HCT116 (cell line): Measurements from ENCODE around the gene TTLL11. TPM values are rescaled to one million over a fixed set of nuclear protein-coding genes. Genes with fewer than 3 reads are reported as not detected.

Source experiments
- ATAC-seq: fragments of 200-7000 bp; cut with Tn5 transposase; 2 replicates; pipeline ENCODE4 v1.9.1; 2020; ENCODE audit warnings: mild to moderate bottlenecking, moderate library complexity
- BruUV-seq: library from RNA; stranded (reverse); fragments of 400-500 nt; replicated peaks from 2 replicates; lab custom pipeline; 2021; lab: Mats Ljungman, UMichigan
- CTCF ChIA-PET: fragments of 300-600 bp; sonication (Branson Sonifier 250); formaldehyde crosslinking; loops from one replicate; lab custom pipeline; 2021; ENCODE audit warnings: antibody characterized with exemption; lab: Charles Lee
- POLR2A ChIA-PET: fragments of 300-600, 350-600 bp; sonication (Branson Sonifier 250); formaldehyde crosslinking; loops from one replicate; lab custom pipeline; 2021; ENCODE audit warnings: antibody characterized with exemption; lab: Charles Lee
- RAD21 ChIA-PET, 2 experiments: fragments of 300-600 bp; sonication (Branson Sonifier 250); formaldehyde crosslinking; loops; one replicate each; lab custom pipeline; 2023; ENCODE audit warnings: low total read pairs in 2 of 2; ENCODE audit not compliant: uncharacterized antibody in 2 of 2, unreplicated experiment in 2 of 2, low non-redundant PET in 1 of 2; lab: Charles Lee
- DNase-seq: peaks from one replicate; pipeline ENCODE4 v3.0.0-alpha.2; 2010; ENCODE audit warnings: low read depth, low spot score
- H2AFZ ChIP-seq: fragments of 200-600 bp; shearing (Covaris generic), sonication (generic); 2 replicates; pipeline ENCODE4 v1.6.1; 2017; ENCODE audit warnings: low read depth, mixed run types, mixed read lengths, antibody characterized with exemption, low read length; ENCODE audit not compliant: poor library complexity, severe bottlenecking
- H3K27ac ChIP-seq: 2 replicates; pipeline ENCODE4 v1.5.1; 2012; ENCODE audit warnings: low read depth, low read length
- H3K27me3 ChIP-seq: fragments of 200-600 bp; sonication (generic); 2 replicates; pipeline ENCODE4 v1.6.1; 2016; ENCODE audit warnings: mixed run types, low read length, mixed read lengths; ENCODE audit not compliant: insufficient read depth
- H3K36me3 ChIP-seq, 2 experiments: fragments of 200-500 bp in 1 of 2; fragments of 200-600 bp in 1 of 2; sonication (Bioruptor generic) in 1 of 2; sonication (generic) in 1 of 2; 2 replicates each; pipeline versions ENCODE4 v1.5.1 to v1.6.1; 2014 to 2016; ENCODE audit warnings: low read length in 2 of 2, inconsistent platforms in 1 of 2, mixed read lengths in 1 of 2, mixed run types in 1 of 2; ENCODE audit not compliant: insufficient read depth in 2 of 2, control insufficient read depth in 1 of 2
- H3K4me1 ChIP-seq, 2 experiments: fragments of 200-600 bp in 1 of 2; sonication (generic) in 1 of 2; 2 replicates each; pipeline versions ENCODE4 v1.5.1 to v1.6.1; 2012 to 2017; ENCODE audit warnings: low read length in 2 of 2, inconsistent platforms in 1 of 2, mild to moderate bottlenecking in 1 of 2, mixed read lengths in 1 of 2, mixed run types in 1 of 2, moderate library complexity in 1 of 2; ENCODE audit not compliant: insufficient read depth in 2 of 2, control insufficient read depth in 1 of 2
- H3K4me2 ChIP-seq: fragments of 200-600 bp; sonication (generic); 2 replicates; pipeline ENCODE4 v1.6.1; 2017; ENCODE audit warnings: mixed run types, low read length, mixed read lengths
- H3K4me3 ChIP-seq, 2 experiments: fragments of 200-600 bp in 1 of 2; sonication (generic) in 1 of 2; replicated peaks in 1 of 2; 2 replicates each; pipeline ENCODE4 v1.5.1; 2011 to 2016; ENCODE audit warnings: low read length in 2 of 2, control low read depth in 1 of 2, low read depth in 1 of 2, mild to moderate bottlenecking in 1 of 2, mixed read lengths in 1 of 2, mixed run types in 1 of 2
- H3K79me2 ChIP-seq: fragments of 200-600 bp; sonication (generic); 2 replicates; pipeline ENCODE4 v1.6.1; 2017; ENCODE audit warnings: mild to moderate bottlenecking, mixed run types, low read length, moderate library complexity, mixed read lengths; ENCODE audit not compliant: insufficient read depth
- H3K9ac ChIP-seq: fragments of 200-600 bp; sonication (generic); 2 replicates; pipeline ENCODE4 v1.6.1; 2016; ENCODE audit warnings: low read length, mixed read lengths
- H3K9me2 ChIP-seq: fragments of 200-600 bp; sonication (generic), shearing (Covaris generic); 2 replicates; pipeline ENCODE4 v1.6.1; 2017; ENCODE audit warnings: mixed run types, mild to moderate bottlenecking, moderate library complexity; ENCODE audit not compliant: insufficient read depth
- H3K9me3 ChIP-seq, 2 experiments: fragments of 200-500 bp in 1 of 2; fragments of 200-600 bp in 1 of 2; sonication (Bioruptor generic) in 1 of 2; sonication (generic) in 1 of 2; 2 replicates each; pipeline ENCODE4 v1.6.1; 2014 to 2017; ENCODE audit warnings: low read length in 2 of 2, mixed read lengths in 2 of 2, inconsistent platforms in 1 of 2, low read depth in 1 of 2, mild to moderate bottlenecking in 1 of 2, mixed run types in 1 of 2, moderate library complexity in 1 of 2; ENCODE audit not compliant: control insufficient read depth in 1 of 2, insufficient read depth in 1 of 2
- H4K20me1 ChIP-seq: fragments of 200-600 bp; sonication (generic), shearing (Covaris generic); 2 replicates; pipeline ENCODE4 v1.6.1; 2017; ENCODE audit warnings: mixed run types, mild to moderate bottlenecking, moderate library complexity; ENCODE audit not compliant: insufficient read depth
- ATF3 ChIP-seq: IDR thresholded peaks from 2 replicates; pipeline ENCODE4 v1.6.1; 2012
- CBX3 ChIP-seq: IDR thresholded peaks from 2 replicates; pipeline ENCODE4 v1.6.1; 2012; ENCODE audit warnings: low read depth
- CEBPB ChIP-seq: IDR thresholded peaks from 2 replicates; pipeline ENCODE4 v1.6.1; 2012; ENCODE audit warnings: low read depth
- CTCF ChIP-seq, 3 experiments: fragments of 200-600 bp in 1 of 3; sonication (generic) in 1 of 3; IDR thresholded peaks in 2 of 3; conservative IDR thresholded peaks in 1 of 3; 2 replicates each; pipeline ENCODE4 v1.5.1; 2012 to 2017; ENCODE audit warnings: low read depth in 2 of 3, low read length in 2 of 3, antibody characterized with exemption in 1 of 3, borderline replicate concordance in 1 of 3, control low read depth in 1 of 3, mild to moderate bottlenecking in 1 of 3, mixed read lengths in 1 of 3, mixed run types in 1 of 3, moderate library complexity in 1 of 3; ENCODE audit not compliant: insufficient read depth in 1 of 3
- EGR1 ChIP-seq: IDR thresholded peaks from 2 replicates; pipeline ENCODE4 v1.6.1; 2012; ENCODE audit warnings: low read depth
- EZH2 ChIP-seq: fragments of 200-600 bp; sonication (generic); IDR thresholded peaks from 2 replicates; pipeline ENCODE4 v1.6.1; 2017; ENCODE audit warnings: antibody characterized with exemption, mixed run types
- EZH2phosphoT487 ChIP-seq: fragments of 200-600 bp; IDR thresholded peaks from 2 replicates; pipeline ENCODE4 v1.6.1; 2018; ENCODE audit warnings: antibody characterized with exemption, borderline replicate concordance
- MAX ChIP-seq: IDR thresholded peaks from 2 replicates; pipeline ENCODE4 v1.6.1; 2012
- POLR2A ChIP-seq: IDR thresholded peaks from 2 replicates; pipeline ENCODE4 v1.7.0; 2011; ENCODE audit warnings: borderline replicate concordance; ENCODE audit not compliant: insufficient read depth, insufficient read length; ENCODE audit errors: extremely low read depth
- POLR2AphosphoS5 ChIP-seq: IDR thresholded peaks from 2 replicates; pipeline ENCODE4 v1.6.1; 2011; ENCODE audit warnings: mild to moderate bottlenecking, low read depth, low read length, moderate library complexity
- RAD21 ChIP-seq: IDR thresholded peaks from 2 replicates; pipeline ENCODE4 v1.6.1; 2012; ENCODE audit warnings: low read depth, mild to moderate bottlenecking
- SIN3A ChIP-seq: IDR thresholded peaks from 2 replicates; pipeline ENCODE4 v1.6.1; 2012; ENCODE audit warnings: low read depth
- SP1 ChIP-seq: IDR thresholded peaks from 2 replicates; pipeline ENCODE4 v1.6.1; 2012; ENCODE audit warnings: low read depth
- SRF ChIP-seq: IDR thresholded peaks from 2 replicates; pipeline ENCODE4 v1.6.1; 2012; ENCODE audit warnings: low read depth
- TCF7L2 ChIP-seq: IDR thresholded peaks from 2 replicates; pipeline ENCODE4 v1.7.0; 2011; ENCODE audit warnings: borderline replicate concordance, inconsistent platforms; ENCODE audit not compliant: insufficient read depth, insufficient read length; ENCODE audit errors: extremely low read depth
- YY1 ChIP-seq: IDR thresholded peaks from 2 replicates; pipeline ENCODE4 v1.6.1; 2011; ENCODE audit warnings: low read length, low read depth, moderate library complexity, mild to moderate bottlenecking; ENCODE audit not compliant: insufficient replicate concordance; ENCODE audit errors: extremely low read depth
- ZBTB33 ChIP-seq: IDR thresholded peaks from 2 replicates; pipeline ENCODE4 v1.6.1; 2011; ENCODE audit warnings: mild to moderate bottlenecking, low read length, moderate library complexity; ENCODE audit not compliant: insufficient replicate concordance; ENCODE audit errors: extremely low read depth
- ZFX ChIP-seq: fragments of 450-650 bp; IDR thresholded peaks from 2 replicates; pipeline ENCODE4 v1.6.1; 2017
- intact Hi-C: fragments of 100-400 bp; cut with micrococcal nuclease; formaldehyde crosslinking; loops from 2 replicates; pipeline ENCODE4 v1.10.0; 2022
- total RNA-seq: library from RNA; stranded (reverse); gene quantifications from one replicate; pipeline ENCODE4 v1.2.1, GENCODE V29; 2021; ENCODE audit not compliant: unreplicated experiment

TTLL11 gene
- total RNA-seq, 1 experiment from 2014 or later, result 2.2 TPM

GRCh38 chr9:121851641-121852091 is 241.4 kb downstream of the TTLL11 start:
- TF ChIP-seq CTCF (IDR thresholded peaks at IDR 0.05 in 2 of 3, conservative IDR thresholded peaks at IDR 0.05 in 1 of 3; ENCODE audit: borderline replicate concordance in 1 of 3, insufficient read depth in 1 of 3, low read depth in 2 of 3, low read length in 2 of 3) (no peak), SP1 (no peak), POLR2A (no peak), RAD21 (no peak), EGR1 (no peak), ATF3 (no peak), EZH2 (no peak), EZH2phosphoT487 (no peak), CEBPB (no peak), TCF7L2 (no peak), MAX (no peak), POLR2AphosphoS5 (no peak), SIN3A (no peak), SRF (no peak), CBX3 (no peak), ZFX (no peak), ZBTB33 (no peak), YY1 (no peak)
- no peak for DNase-seq
- ChIA-PET CTCF (no interaction called here), POLR2A (no interaction called here), RAD21 (no interaction called here)
- H3K9ac ChIP-seq, result no peak overlapping the region
- H2AFZ ChIP-seq, result no peak overlapping the region
- H3K4me3 ChIP-seq, result no peak overlapping the region
- no peaks in the 10 kb centered on the region for H3K36me3 ChIP-seq
- no peaks in the 10 kb centered on the region for H4K20me1 ChIP-seq
- no TSS peak for BruUV-seq
- no peaks in the 10 kb centered on the region for H3K4me1 ChIP-seq
- intact Hi-C loops, result no loop called here
- no peak overlapping the region for H3K4me2 ChIP-seq
- H3K27me3 ChIP-seq, result no peaks in the 10 kb centered on the region
- no peaks in the 10 kb centered on the region for H3K9me3 ChIP-seq
- no peak for ATAC-seq
- H3K9me2 ChIP-seq, result no peaks in the 10 kb centered on the region
- H3K27ac ChIP-seq, result no peak overlapping the region
- no peaks in the 10 kb centered on the region for H3K79me2 ChIP-seq
